ENCODE measurements around the gene EPHB6. TPM values are rescaled to one million over a fixed set of nuclear protein-coding genes. Genes with fewer than 3 reads are reported as not detected.

The EPHB6 gene
- total RNA-seq, 2 experiments from 2014 or later: 7.0 TPM

GRCh38 chr7:142904128-142904527 is 49.3 kb downstream of the EPHB6 start:
- Mint-ChIP-seq H3K36me3 (ENCODE audit: low read depth) (no peaks in the 10 kb centered on the region), H3K9me3 (ENCODE audit: insufficient read depth) (no peaks in the 10 kb centered on the region), H3K4me3 (no peak overlapping the region), H3K4me1 (ENCODE audit: low read depth) (no peaks in the 10 kb centered on the region), H3K27me3 (ENCODE audit: low read depth) (peaks cover 24% of the 10 kb centered on the region), H3K27ac (no peak overlapping the region)
- ATAC-seq: no peak
- no peak for DNase-seq
- ChIA-PET POLR2A (no interaction called here), CTCF (interaction anchor here (1.0 to 1.1 kb wide), 2 partner anchors 24 to 369 kb away, joined by 3 to 4 read pairs; no protein-coding TSS in a partner anchor)

GRCh38 chr7:142905759-142906158 is 50.9 kb downstream of the EPHB6 start:
- ChIA-PET CTCF (no interaction called here), POLR2A (no interaction called here)
- H3K36me3 Mint-ChIP-seq (ENCODE audit: low read depth): no peaks in the 10 kb centered on the region
- H3K4me3 Mint-ChIP-seq: no peak overlapping the region
- H3K4me1 Mint-ChIP-seq (ENCODE audit: low read depth): no peaks in the 10 kb centered on the region
- peaks cover 23% of the 10 kb centered on the region for H3K27me3 Mint-ChIP-seq (ENCODE audit: low read depth)
- DNase-seq (no peak), ATAC-seq (no peak)
- H3K27ac Mint-ChIP-seq: no peak overlapping the region
- H3K9me3 Mint-ChIP-seq (ENCODE audit: insufficient read depth): no peaks in the 10 kb centered on the region

- ChIA-PET CTCF (no interaction called here), POLR2A (no interaction called here)
- DNase-seq (no peak), ATAC-seq (no peak)
- Mint-ChIP-seq H3K4me1 (ENCODE audit: low read depth) (no peaks in the 10 kb centered on the region), H3K27ac (no peak overlapping the region), H3K36me3 (ENCODE audit: low read depth) (no peaks in the 10 kb centered on the region), H3K27me3 (ENCODE audit: low read depth) (peaks cover 23% of the 10 kb centered on the region), H3K4me3 (no peak overlapping the region), H3K9me3 (ENCODE audit: insufficient read depth) (no peaks in the 10 kb centered on the region)
These were observed 51.8 kb downstream of the EPHB6 start for GRCh38 chr7:142906643-142907042.

GRCh38 chr7:142908290-142908689 is 53.4 kb downstream of the EPHB6 start:
- DNase-seq (no peak), ATAC-seq (no peak)
- no peak overlapping the region for H3K27ac Mint-ChIP-seq
- H3K36me3 Mint-ChIP-seq (ENCODE audit: low read depth): no peaks in the 10 kb centered on the region
- ChIA-PET POLR2A (no interaction called here), CTCF (no interaction called here)
- no peaks in the 10 kb centered on the region for H3K9me3 Mint-ChIP-seq (ENCODE audit: insufficient read depth)
- no peak overlapping the region for H3K4me3 Mint-ChIP-seq
- H3K27me3 Mint-ChIP-seq (ENCODE audit: low read depth): peaks cover 14% of the 10 kb centered on the region
- no peaks in the 10 kb centered on the region for H3K4me1 Mint-ChIP-seq (ENCODE audit: low read depth)

GRCh38 chr7:142908921-142909890 is 54.3 kb downstream of the EPHB6 start:
- POLR2A ChIA-PET: interaction anchor here (0.8 kb wide), 1 partner anchor 22 kb away, joined by 3 read pairs; no protein-coding TSS in a partner anchor
- DNase-seq (no peak), ATAC-seq (no peak)
- Mint-ChIP-seq H3K27ac (no peak overlapping the region), H3K4me1 (ENCODE audit: low read depth) (no peaks in the 10 kb centered on the region), H3K36me3 (ENCODE audit: low read depth) (no peaks in the 10 kb centered on the region), H3K9me3 (ENCODE audit: insufficient read depth) (no peaks in the 10 kb centered on the region), H3K27me3 (ENCODE audit: low read depth) (peaks cover 16% of the 10 kb centered on the region), H3K4me3 (no peak overlapping the region)
- CTCF ChIA-PET: interaction anchor here (0.8 to 1.1 kb wide), 4 partner anchors 29 to 306 kb away, joined by 3 to 4 read pairs (median 3); no protein-coding TSS in a partner anchor

- no peak for DNase-seq
- POLR2A ChIA-PET: no interaction called here
- Mint-ChIP-seq H3K4me3 (no peak overlapping the region), H3K4me1 (ENCODE audit: low read depth) (no peaks in the 10 kb centered on the region), H3K9me3 (ENCODE audit: insufficient read depth) (no peaks in the 10 kb centered on the region), H3K27me3 (ENCODE audit: low read depth) (peaks cover 16% of the 10 kb centered on the region), H3K36me3 (ENCODE audit: low read depth) (no peaks in the 10 kb centered on the region), H3K27ac (no peak overlapping the region)
- CTCF ChIA-PET: interaction anchor here (0.8 to 1.1 kb wide), 4 partner anchors 30 to 305 kb away, joined by 3 to 4 read pairs (median 3); no protein-coding TSS in a partner anchor
- ATAC-seq: no peak
These were observed 55.2 kb downstream of the EPHB6 start for GRCh38 chr7:142910031-142910433.

- no peak for DNase-seq
- Mint-ChIP-seq H3K9me3 (ENCODE audit: insufficient read depth) (no peaks in the 10 kb centered on the region), H3K36me3 (ENCODE audit: low read depth) (no peaks in the 10 kb centered on the region), H3K4me1 (ENCODE audit: low read depth) (no peaks in the 10 kb centered on the region), H3K4me3 (no peak overlapping the region), H3K27ac (no peak overlapping the region), H3K27me3 (ENCODE audit: low read depth) (peaks cover 16% of the 10 kb centered on the region)
- CTCF ChIA-PET: interaction anchor here (0.9 to 1.1 kb wide), 3 partner anchors 92 to 305 kb away, joined by 3 to 4 read pairs (median 3); no protein-coding TSS in a partner anchor
- POLR2A ChIA-PET: no interaction called here
- no peak for ATAC-seq
These were observed 55.6 kb downstream of the EPHB6 start for GRCh38 chr7:142910481-142910880.

GRCh38 chr7:142913051-142913450 is 58.2 kb downstream of the EPHB6 start:
- no peak for ATAC-seq
- H3K27me3 Mint-ChIP-seq (ENCODE audit: low read depth): peaks cover 12% of the 10 kb centered on the region
- H3K9me3 Mint-ChIP-seq (ENCODE audit: insufficient read depth): no peaks in the 10 kb centered on the region
- H3K4me1 Mint-ChIP-seq (ENCODE audit: low read depth): no peaks in the 10 kb centered on the region
- H3K36me3 Mint-ChIP-seq (ENCODE audit: low read depth): no peaks in the 10 kb centered on the region
- ChIA-PET POLR2A (no interaction called here), CTCF (interaction anchor here (1.5 kb wide), 1 partner anchor 40 kb away, joined by 3 read pairs; no protein-coding TSS in a partner anchor)
- no peak overlapping the region for H3K27ac Mint-ChIP-seq
- DNase-seq: no peak
- no peak overlapping the region for H3K4me3 Mint-ChIP-seq

GRCh38 chr7:142913566-142913965 is 58.7 kb downstream of the EPHB6 start:
- Mint-ChIP-seq H3K36me3 (ENCODE audit: low read depth) (no peaks in the 10 kb centered on the region), H3K4me1 (ENCODE audit: low read depth) (no peaks in the 10 kb centered on the region), H3K4me3 (no peak overlapping the region), H3K9me3 (ENCODE audit: insufficient read depth) (no peaks in the 10 kb centered on the region), H3K27me3 (ENCODE audit: low read depth) (peaks cover 17% of the 10 kb centered on the region), H3K27ac (no peak overlapping the region)
- DNase-seq (no peak), ATAC-seq (no peak)
- CTCF ChIA-PET: interaction anchor here (1.5 kb wide), 1 partner anchor 41 kb away, joined by 3 read pairs; no protein-coding TSS in a partner anchor
- POLR2A ChIA-PET: no interaction called here

GRCh38 chr7:142914121-142914520 is 59.2 kb downstream of the EPHB6 start:
- POLR2A ChIA-PET: no interaction called here
- H3K9me3 Mint-ChIP-seq (ENCODE audit: insufficient read depth): no peaks in the 10 kb centered on the region
- peaks cover 20% of the 10 kb centered on the region for H3K27me3 Mint-ChIP-seq (ENCODE audit: low read depth)
- no peak for ATAC-seq
- no peak overlapping the region for H3K27ac Mint-ChIP-seq
- no peak overlapping the region for H3K4me3 Mint-ChIP-seq
- no peaks in the 10 kb centered on the region for H3K4me1 Mint-ChIP-seq (ENCODE audit: low read depth)
- no peak for DNase-seq
- no peaks in the 10 kb centered on the region for H3K36me3 Mint-ChIP-seq (ENCODE audit: low read depth)
- CTCF ChIA-PET: interaction anchor here (1.5 kb wide), 1 partner anchor 41 kb away, joined by 3 read pairs; no protein-coding TSS in a partner anchor

- DNase-seq (no peak), ATAC-seq (no peak)
- ChIA-PET POLR2A (no interaction called here), CTCF (interaction anchor here (0.9 kb wide), 1 partner anchor 55 kb away, joined by 3 read pairs; no protein-coding TSS in a partner anchor)
- no peak overlapping the region for H3K27ac Mint-ChIP-seq
- no peak overlapping the region for H3K4me3 Mint-ChIP-seq
- H3K4me1 Mint-ChIP-seq (ENCODE audit: low read depth): no peaks in the 10 kb centered on the region
- H3K36me3 Mint-ChIP-seq (ENCODE audit: low read depth): no peaks in the 10 kb centered on the region
- no peaks in the 10 kb centered on the region for H3K9me3 Mint-ChIP-seq (ENCODE audit: insufficient read depth)
- peaks cover 18% of the 10 kb centered on the region for H3K27me3 Mint-ChIP-seq (ENCODE audit: low read depth)
These were observed 60.4 kb downstream of the EPHB6 start for GRCh38 chr7:142915315-142915714.

GRCh38 chr7:142916508-142916907 is 61.6 kb downstream of the EPHB6 start:
- Mint-ChIP-seq H3K36me3 (ENCODE audit: low read depth) (no peaks in the 10 kb centered on the region), H3K4me3 (no peak overlapping the region), H3K27me3 (ENCODE audit: low read depth) (peaks cover 14% of the 10 kb centered on the region), H3K9me3 (ENCODE audit: insufficient read depth) (no peaks in the 10 kb centered on the region), H3K4me1 (ENCODE audit: low read depth) (no peaks in the 10 kb centered on the region), H3K27ac (no peak overlapping the region)
- DNase-seq: no peak
- POLR2A ChIA-PET: no interaction called here
- CTCF ChIA-PET: interaction anchor here (1.0 to 1.1 kb wide), 2 partner anchors 9 to 36 kb away, joined by 3 to 4 read pairs; no protein-coding TSS in a partner anchor
- no peak for ATAC-seq
